K562 (cell line): ENCODE measurements around the gene ZNF644. TPM values are rescaled to one million over a fixed set of nuclear protein-coding genes. Genes with fewer than 3 reads are reported as not detected.

Source experiments
- CAMTA2 ChIP-seq: fragments of 250-450 bp; sonication (Bioruptor Pico); conservative IDR thresholded peaks from 2 replicates; pipeline ENCODE4 v1.5.1; 2022
- CC2D1A ChIP-seq: fragments of 450-650 bp; IDR thresholded peaks from 2 replicates; pipeline ENCODE4 v1.6.1; 2017; ENCODE audit warnings: mild to moderate bottlenecking
- EP300 ChIP-seq: IDR thresholded peaks from 2 replicates; pipeline ENCODE4 v1.6.1; 2012; ENCODE audit warnings: low read length, improper control_type of control experiment
- ESRRB ChIP-seq: fragments of 250-450 bp; sonication (Bioruptor Pico); IDR thresholded peaks from 2 replicates; pipeline ENCODE4 v1.5.0; 2020; ENCODE audit warnings: mild to moderate bottlenecking, moderate library complexity, borderline replicate concordance
- IFI16 ChIP-seq: fragments of 250-450 bp; sonication (Bioruptor Pico); IDR thresholded peaks from 2 replicates; pipeline ENCODE4 v2.1.2; 2022; ENCODE audit warnings: mild to moderate bottlenecking, inconsistent platforms
- LEF1 ChIP-seq: fragments of 450-650 bp; IDR thresholded peaks from 2 replicates; pipeline ENCODE4 v1.6.1; 2016; ENCODE audit warnings: mild to moderate bottlenecking
- NR0B1 ChIP-seq: fragments of 450-650 bp; IDR thresholded peaks from one replicate; pipeline ENCODE4 v1.6.1; 2018; ENCODE audit warnings: mild to moderate bottlenecking, moderate library complexity; ENCODE audit not compliant: partially characterized antibody
- POLR2AphosphoS5 ChIP-seq: IDR thresholded peaks from 2 replicates; pipeline ENCODE4 v1.6.1; 2011; ENCODE audit warnings: mild to moderate bottlenecking, low read depth, low read length, moderate library complexity; ENCODE audit not compliant: control insufficient read depth, insufficient read depth
- RBM25 ChIP-seq: fragments of 200-400 bp; formaldehyde crosslinking; IDR thresholded peaks from 2 replicates; pipeline ENCODE4 v1.6.1; 2018; ENCODE audit warnings: low read length, low read depth, moderate library complexity; ENCODE audit not compliant: severe bottlenecking
- SIN3B ChIP-seq: fragments of 450-650 bp; IDR thresholded peaks from 2 replicates; pipeline ENCODE4 v1.6.1; 2017; ENCODE audit warnings: low read depth, mild to moderate bottlenecking, moderate library complexity
- SMARCA4 ChIP-seq: fragments of 450-650 bp; IDR thresholded peaks from 2 replicates; pipeline ENCODE4 v1.6.1; 2016
- STAT6 ChIP-seq: sonication (generic); formaldehyde crosslinking; IDR thresholded peaks from 2 replicates; pipeline ENCODE4 v1.8.1; 2023; ENCODE audit warnings: mild to moderate bottlenecking, missing genetic modification reagents
- TEAD2 ChIP-seq: fragments of 450-650 bp; IDR thresholded peaks from 2 replicates; pipeline ENCODE4 v1.6.1; 2016; ENCODE audit warnings: missing genetic modification characterization, control low read depth, missing compliant biosample characterization
- ZBTB8A ChIP-seq: fragments of 450-650 bp; IDR thresholded peaks from 2 replicates; pipeline ENCODE4 v1.6.1; 2018; ENCODE audit warnings: mild to moderate bottlenecking, moderate library complexity; ENCODE audit not compliant: partially characterized antibody
- ZNF197 ChIP-seq: fragments of 200-800 bp; sonication (Bioruptor generic); IDR thresholded peaks from 2 replicates; pipeline ENCODE4 v1.6.1; 2016; ENCODE audit warnings: low read depth, missing genetic modification characterization, missing compliant biosample characterization
- ZNF41 ChIP-seq: fragments of 250-450 bp; sonication (Bioruptor Pico); conservative IDR thresholded peaks from 2 replicates; pipeline ENCODE4 v1.4.0; 2020; ENCODE audit warnings: mild to moderate bottlenecking
- ZNF507 ChIP-seq: conservative IDR thresholded peaks from 2 replicates; pipeline ENCODE4 v1.6.1; 2017; ENCODE audit warnings: missing genetic modification characterization, missing compliant biosample characterization
- ZNF79 ChIP-seq: fragments of 250-450 bp; sonication (Bioruptor Pico); IDR thresholded peaks from 2 replicates; pipeline ENCODE4 v1.4.0; 2020; ENCODE audit warnings: low read depth, mild to moderate bottlenecking, moderate library complexity
- polyA plus RNA-seq, 8 experiments: library from polyadenylated mRNA; depleted of rRNA in 4 of 8; stranded (reverse) in 5 of 8; unstranded in 3 of 8; fragments of >200 nt; fragmentation: Nextera tagmentation in 2 of 8; fragmentation: Illumina TruSeq in 1 of 8; extraction: Ambion mirVana in 2 of 8; extraction: Trizol in 1 of 8; gene quantifications; 2 replicates each; pipeline versions ENCODE4 v1.2.1 to v1.2.3, GENCODE V29; 2011 to 2014; ENCODE audit warnings: inconsistent platforms in 1 of 8, missing spikeins in 1 of 8
- total RNA-seq, 7 experiments: library from RNA; depleted of rRNA in 6 of 7; stranded (reverse); fragments of >200 nt in 6 of 7; fragmentation: Illumina TruSeq in 2 of 7; extraction: Trizol in 2 of 7; gene quantifications; 2 replicates each; pipeline versions ENCODE4 v1.2.1 to v1.2.3, GENCODE V29; 2011 to 2021; ENCODE audit warnings: low replicate concordance in 1 of 7
- TF ChIP-seq, protein P1 (sequence below): fragments of 450-650 bp; IDR thresholded peaks from 2 replicates; pipeline ENCODE4 v1.6.1; 2018; ENCODE audit not compliant: partially characterized antibody

Gene ZNF644
- total and polyA plus RNA-seq, 9 of the 15 experiments (the other 6 are each of a cell fraction or from before 2014, with no cell fraction given): 25.3 to 71.4 (median 39.6) TPM

GRCh38 chr1:90925928-90926869 lies 95.6 kb downstream of the ZNF644 start (continued):
- TF ChIP-seq POLR2AphosphoS5 (peak; percentile 68), CC2D1A (peak; percentile 86), ESRRB (CRISPR knock-in tag) (no peak), LEF1 (peak; percentile 93), TEAD2 (tag) (no peak), ZNF41 (CRISPR knock-in tag) (no peak), ZNF79 (CRISPR knock-in tag) (no peak), NR0B1 (no peak), RBM25 (no peak), SIN3B (no peak), SMARCA4 (peak; percentile 74), ZBTB8A (no peak), STAT6 (CRISPR knock-in tag) (no peak), CAMTA2 (CRISPR knock-in tag) (no peak), IFI16 (CRISPR knock-in tag) (no peak), ZNF197 (no peak), EP300 (peak; percentile 87), ZNF507 (tag) (no peak)
- TF ChIP-seq, protein P1, sequence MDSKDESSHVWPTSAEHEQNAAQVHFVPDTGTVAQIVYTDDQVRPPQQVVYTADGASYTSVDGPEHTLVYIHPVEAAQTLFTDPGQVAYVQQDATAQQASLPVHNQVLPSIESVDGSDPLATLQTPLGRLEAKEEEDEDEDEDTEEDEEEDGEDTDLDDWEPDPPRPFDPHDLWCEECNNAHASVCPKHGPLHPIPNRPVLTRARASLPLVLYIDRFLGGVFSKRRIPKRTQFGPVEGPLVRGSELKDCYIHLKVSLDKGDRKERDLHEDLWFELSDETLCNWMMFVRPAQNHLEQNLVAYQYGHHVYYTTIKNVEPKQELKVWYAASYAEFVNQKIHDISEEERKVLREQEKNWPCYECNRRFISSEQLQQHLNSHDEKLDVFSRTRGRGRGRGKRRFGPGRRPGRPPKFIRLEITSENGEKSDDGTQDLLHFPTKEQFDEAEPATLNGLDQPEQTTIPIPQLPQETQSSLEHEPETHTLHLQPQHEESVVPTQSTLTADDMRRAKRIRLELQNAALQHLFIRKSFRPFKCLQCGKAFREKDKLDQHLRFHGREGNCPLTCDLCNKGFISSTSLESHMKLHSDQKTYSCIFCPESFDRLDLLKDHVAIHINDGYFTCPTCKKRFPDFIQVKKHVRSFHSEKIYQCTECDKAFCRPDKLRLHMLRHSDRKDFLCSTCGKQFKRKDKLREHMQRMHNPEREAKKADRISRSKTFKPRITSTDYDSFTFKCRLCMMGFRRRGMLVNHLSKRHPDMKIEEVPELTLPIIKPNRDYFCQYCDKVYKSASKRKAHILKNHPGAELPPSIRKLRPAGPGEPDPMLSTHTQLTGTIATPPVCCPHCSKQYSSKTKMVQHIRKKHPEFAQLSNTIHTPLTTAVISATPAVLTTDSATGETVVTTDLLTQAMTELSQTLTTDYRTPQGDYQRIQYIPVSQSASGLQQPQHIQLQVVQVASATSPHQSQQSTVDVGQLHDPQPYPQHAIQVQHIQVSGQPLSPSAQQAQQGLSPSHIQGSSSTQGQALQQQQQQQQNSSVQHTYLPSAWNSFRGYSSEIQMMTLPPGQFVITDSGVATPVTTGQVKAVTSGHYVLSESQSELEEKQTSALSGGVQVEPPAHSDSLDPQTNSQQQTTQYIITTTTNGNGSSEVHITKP: no peak
